K562 treated with DMSO at 1 percent for 24 hours (cell line): ENCODE data around the gene SLC51A. TPM values are rescaled to one million over a fixed set of nuclear protein-coding genes. Genes with fewer than 3 reads are reported as not detected.

Source experiments
- total RNA-seq: library from RNA; unstranded; fragments of 300-600 nt; gene quantifications from 2 replicates; pipeline ENCODE4 v1.2.3, GENCODE V29; 2022; ENCODE audit warnings: low read depth; ENCODE audit not compliant: insufficient read depth

SLC51A gene
- total RNA-seq: 1.2 TPM in 1 of 2 replicates, not detected in the other

GRCh38 chr3:196216089-196216564 is at the start of gene SLC51A:
SLC51A (plus strand) TSS chr3:196216534; CDS start chr3:196216713, 179 bp downstream.

DNA sequence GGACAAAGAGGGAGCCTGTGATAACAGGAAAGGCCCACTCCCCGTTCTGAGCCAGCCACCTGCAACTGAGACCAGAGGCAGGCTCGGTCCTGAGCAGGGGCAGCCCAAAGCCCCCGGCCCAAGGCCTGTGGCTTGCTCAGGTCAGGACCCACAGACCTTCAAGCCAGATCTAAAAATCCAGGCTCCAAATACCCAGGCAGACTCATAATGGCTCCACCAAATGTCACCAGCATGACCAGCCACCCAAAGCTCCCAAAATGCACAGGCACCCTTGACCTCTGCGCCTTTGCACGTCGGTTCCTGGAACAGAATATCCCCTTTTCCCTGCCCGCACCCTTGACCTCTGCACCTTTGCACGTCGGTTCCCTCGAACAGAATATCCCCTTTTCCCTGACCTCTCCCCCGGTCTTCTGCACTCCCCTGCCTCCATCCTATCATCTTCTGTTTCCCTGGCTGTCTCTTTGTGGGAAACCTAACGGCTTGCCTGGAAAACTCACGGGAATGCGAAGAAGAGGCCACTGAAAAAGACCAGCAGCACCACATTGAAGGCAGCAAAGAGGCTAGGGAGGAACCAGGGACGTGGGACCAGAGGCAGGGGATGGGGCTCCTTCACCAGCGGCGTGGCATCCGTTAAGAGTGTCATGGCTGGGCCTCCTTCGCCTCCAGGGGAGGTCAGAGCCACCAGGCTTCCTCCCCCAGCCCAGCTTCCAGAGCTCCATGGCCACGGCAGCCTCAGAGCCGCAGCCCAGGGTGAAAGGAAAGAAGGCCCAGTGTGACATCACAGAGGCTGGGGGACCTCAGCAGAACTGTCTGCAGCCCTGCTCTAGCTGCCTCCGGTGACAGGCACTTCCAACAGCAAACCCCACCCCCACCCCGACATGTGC is 5.4 kb upstream of the SLC51A start, which contains the start of gene ZDHHC19:
Gene ZDHHC19 (minus strand): TSS at position 728 of the 884 bp plus-strand sequence. CDS start 85 bp downstream, at position 643.

Other genes starting within 250 kb of the SLC51A start
- gene TFRC, start 134.4 kb upstream of the SLC51A start, total RNA-seq: 47.3 and 50.6 TPM in 2 replicates
- gene ZDHHC19, start 5.1 kb upstream of the SLC51A start, total RNA-seq: 5.6 and 7.5 TPM in 2 replicates
- gene PCYT1A, start 71.2 kb downstream of the SLC51A start, total RNA-seq: 43.4 and 44.6 TPM in 2 replicates
- gene DYNLT2B, start 101.7 kb downstream of the SLC51A start, total RNA-seq: 12.3 and 20.5 TPM in 2 replicates
- gene TM4SF19, start 121.9 kb downstream of the SLC51A start, total RNA-seq: 9.5 and 9.8 TPM in 2 replicates
- gene UBXN7, start 215.9 kb downstream of the SLC51A start, total RNA-seq: 9.9 and 11.1 TPM in 2 replicates